ENCODE data around the gene B4GALNT2. TPM values are rescaled to one million over a fixed set of nuclear protein-coding genes. Genes with fewer than 3 reads are reported as not detected.

Gene B4GALNT2
- total and polyA plus RNA-seq, 2 donors (not counting 3 experiments of a cell fraction or from before 2014, with no cell fraction given) = 0.11 TPM; not detected in 1

DNA sequence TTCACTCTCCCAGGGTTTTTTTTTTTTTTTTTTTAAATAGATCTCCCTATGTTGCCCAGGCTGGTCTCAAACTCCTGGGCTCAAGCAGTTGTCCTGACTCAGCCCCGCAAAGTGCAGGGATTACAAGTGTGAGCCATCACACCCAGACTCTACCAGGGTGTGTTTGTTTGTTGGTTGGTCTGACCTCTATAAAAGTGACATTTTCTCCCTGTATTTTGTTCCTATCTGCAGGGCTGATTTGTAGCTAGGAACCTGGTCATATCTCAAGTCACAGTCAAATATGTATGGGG lies 46.3 kb upstream of the B4GALNT2 start:
- dilution Hi-C loops (cut with MboI; ENCODE audit: extremely low pct_ligation_motif_present, low sequenced_read_pairs) (no loop called here), intact Hi-C loops (cut with micrococcal nuclease) (no loop called here)
- Histone ChIP-seq H4K20me1 (replicated peaks; ENCODE audit: control insufficient read depth, extremely low read depth, insufficient read depth, low read length) (no peaks in the 10 kb centered on the region), H3K36me3 (ENCODE audit: control insufficient read depth in 2 of 2, extremely low read depth in 1 of 2, insufficient read depth in 2 of 2, low read length in 2 of 2) (no peaks in the 10 kb centered on the region), H3K9me1 (replicated peaks; ENCODE audit: control insufficient read depth, extremely low read depth, insufficient read depth, low read length) (no peaks in the 10 kb centered on the region), H3K4me1 (ENCODE audit: control insufficient read depth, extremely low read depth, insufficient read depth, low read length) (no peaks in the 10 kb centered on the region), H3K4me2 (ENCODE audit: insufficient read depth, low read length) (no peak overlapping the region), H3K9ac (replicated peaks; ENCODE audit: extremely low read depth, insufficient read depth, low read length) (no peak overlapping the region), H3K27me3 (ENCODE audit: control insufficient read depth in 2 of 2, insufficient read depth in 2 of 2, low read length in 2 of 2) (peaks cover 0 to 6% of the 10 kb centered on the region in 2 experiments), H3K79me2 (ENCODE audit: control insufficient read depth, insufficient read depth, low read length) (no peaks in the 10 kb centered on the region), H3K4me3 (replicated peaks in 1 of 3; ENCODE audit: insufficient read depth in 1 of 3, low read depth in 1 of 3, low read length in 3 of 3) (no peak overlapping the region), H3K9me3 (replicated peaks; ENCODE audit: control insufficient read depth, insufficient read depth, low read length) (no peaks in the 10 kb centered on the region), H2AFZ (ENCODE audit: low read depth, low read length) (no peak overlapping the region), H3K27ac (ENCODE audit: insufficient read depth, low read depth, low read length) (no peak overlapping the region)
- DNase-seq (ENCODE audit: low read depth, low spot score) (no peak), FAIRE-seq (no peak)
- no peak for TF ChIP-seq JUN (IDR thresholded peaks at IDR 0.05; ENCODE audit: borderline replicate concordance, insufficient read depth, insufficient read length, low read depth)
- no peak for TF ChIP-seq POLR2AphosphoS5 (IDR thresholded peaks at IDR 0.05; ENCODE audit: insufficient read depth, low read depth, low read length)
- TF ChIP-seq MYC (IDR thresholded peaks at IDR 0.05; ENCODE audit: low read depth, low read length) = no peak
- no peak for TF ChIP-seq GATA2 (IDR thresholded peaks at IDR 0.05; ENCODE audit: insufficient read depth, insufficient read length, low read depth, low read length)
- CTCF ChIA-PET = no interaction called here
- POLR2A ChIA-PET = no interaction called here
- no TSS peak for BruUV-seq (replicated peaks)

DNA sequence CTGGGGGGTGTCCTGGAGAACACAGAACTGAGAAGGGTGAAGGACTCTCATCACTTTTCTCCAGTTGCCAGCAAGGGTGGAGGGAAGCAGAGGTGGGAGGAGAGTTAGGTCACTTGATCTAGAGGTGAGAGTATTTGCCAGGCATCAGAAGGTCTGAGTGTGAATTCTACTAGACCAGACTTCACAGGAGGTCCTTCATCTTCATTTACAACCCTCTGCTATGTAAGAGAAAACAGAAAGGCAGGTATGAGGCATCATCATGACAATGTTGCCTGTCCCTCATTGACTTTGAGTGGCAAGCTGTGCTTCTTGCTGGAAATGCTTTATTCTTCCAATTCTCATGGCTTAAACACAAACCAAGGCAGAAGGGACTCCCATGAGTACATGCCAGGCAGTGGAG lies 45.9 kb upstream of the B4GALNT2 start:
- ChIA-PET POLR2A (no interaction called here), CTCF (interaction anchor here (0.6 kb wide), 1 partner anchor 468 kb away, joined by 3 read pairs; no protein-coding TSS in a partner anchor)
- TF ChIP-seq, protein P1, sequence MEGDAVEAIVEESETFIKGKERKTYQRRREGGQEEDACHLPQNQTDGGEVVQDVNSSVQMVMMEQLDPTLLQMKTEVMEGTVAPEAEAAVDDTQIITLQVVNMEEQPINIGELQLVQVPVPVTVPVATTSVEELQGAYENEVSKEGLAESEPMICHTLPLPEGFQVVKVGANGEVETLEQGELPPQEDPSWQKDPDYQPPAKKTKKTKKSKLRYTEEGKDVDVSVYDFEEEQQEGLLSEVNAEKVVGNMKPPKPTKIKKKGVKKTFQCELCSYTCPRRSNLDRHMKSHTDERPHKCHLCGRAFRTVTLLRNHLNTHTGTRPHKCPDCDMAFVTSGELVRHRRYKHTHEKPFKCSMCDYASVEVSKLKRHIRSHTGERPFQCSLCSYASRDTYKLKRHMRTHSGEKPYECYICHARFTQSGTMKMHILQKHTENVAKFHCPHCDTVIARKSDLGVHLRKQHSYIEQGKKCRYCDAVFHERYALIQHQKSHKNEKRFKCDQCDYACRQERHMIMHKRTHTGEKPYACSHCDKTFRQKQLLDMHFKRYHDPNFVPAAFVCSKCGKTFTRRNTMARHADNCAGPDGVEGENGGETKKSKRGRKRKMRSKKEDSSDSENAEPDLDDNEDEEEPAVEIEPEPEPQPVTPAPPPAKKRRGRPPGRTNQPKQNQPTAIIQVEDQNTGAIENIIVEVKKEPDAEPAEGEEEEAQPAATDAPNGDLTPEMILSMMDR (IDR thresholded peaks at IDR 0.05; ENCODE audit: extremely low read depth in 1 of 2, insufficient read depth in 1 of 2, low read depth in 1 of 2, low read length in 2 of 2) = no peak
- no peak for TF ChIP-seq GATA2 (IDR thresholded peaks at IDR 0.05; ENCODE audit: insufficient read depth, insufficient read length, low read depth, low read length)
- no peak for TF ChIP-seq MYC (IDR thresholded peaks at IDR 0.05; ENCODE audit: low read depth, low read length)
- TF ChIP-seq, protein P2, sequence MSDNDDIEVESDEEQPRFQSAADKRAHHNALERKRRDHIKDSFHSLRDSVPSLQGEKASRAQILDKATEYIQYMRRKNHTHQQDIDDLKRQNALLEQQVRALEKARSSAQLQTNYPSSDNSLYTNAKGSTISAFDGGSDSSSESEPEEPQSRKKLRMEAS (IDR thresholded peaks at IDR 0.05; ENCODE audit: insufficient read depth, insufficient read length) = no peak
- TF ChIP-seq JUN (IDR thresholded peaks at IDR 0.05; ENCODE audit: borderline replicate concordance, insufficient read depth, insufficient read length, low read depth) = no peak
- TF ChIP-seq POLR2A (IDR thresholded peaks at IDR 0.05; ENCODE audit: low read depth, low read length) = no peak
- TF ChIP-seq FOS (IDR thresholded peaks at IDR 0.05; ENCODE audit: borderline replicate concordance, insufficient read depth, low read length) = no peak
- no peak for TF ChIP-seq POLR2AphosphoS5 (IDR thresholded peaks at IDR 0.05; ENCODE audit: insufficient read depth, low read depth, low read length)
- TF ChIP-seq EZH2 (IDR thresholded peaks at IDR 0.05; ENCODE audit: borderline replicate concordance, low read depth, low read length, severe bottlenecking) = no peak
- DNase-seq (ENCODE audit: low read depth, low spot score) = no peak
- dilution Hi-C loops (cut with MboI; ENCODE audit: extremely low pct_ligation_motif_present, low sequenced_read_pairs) (no loop called here), intact Hi-C loops (cut with micrococcal nuclease) (no loop called here)
- Histone ChIP-seq H4K20me1 (replicated peaks; ENCODE audit: control insufficient read depth, extremely low read depth, insufficient read depth, low read length) (no peaks in the 10 kb centered on the region), H3K36me3 (ENCODE audit: control insufficient read depth in 2 of 2, extremely low read depth in 1 of 2, insufficient read depth in 2 of 2, low read length in 2 of 2) (no peaks in the 10 kb centered on the region), H3K79me2 (ENCODE audit: control insufficient read depth, insufficient read depth, low read length) (no peaks in the 10 kb centered on the region), H3K4me1 (ENCODE audit: control insufficient read depth, extremely low read depth, insufficient read depth, low read length) (no peaks in the 10 kb centered on the region), H3K4me2 (ENCODE audit: insufficient read depth, low read length) (no peak overlapping the region), H3K9me3 (replicated peaks; ENCODE audit: control insufficient read depth, insufficient read depth, low read length) (no peaks in the 10 kb centered on the region), H3K27ac (ENCODE audit: insufficient read depth, low read depth, low read length) (no peak overlapping the region), H3K9me1 (replicated peaks; ENCODE audit: control insufficient read depth, extremely low read depth, insufficient read depth, low read length) (no peaks in the 10 kb centered on the region), H3K4me3 (replicated peaks in 1 of 3; ENCODE audit: insufficient read depth in 1 of 3, low read depth in 1 of 3, low read length in 3 of 3) (no peak overlapping the region), H2AFZ (ENCODE audit: low read depth, low read length) (no peak overlapping the region), H3K9ac (replicated peaks; ENCODE audit: extremely low read depth, insufficient read depth, low read length) (no peak overlapping the region), H3K27me3 (ENCODE audit: control insufficient read depth in 2 of 2, insufficient read depth in 2 of 2, low read length in 2 of 2) (peaks cover 0 to 6% of the 10 kb centered on the region in 2 experiments)
- BruUV-seq (replicated peaks) = no TSS peak
- no peak for FAIRE-seq

All from endothelial cell of umbilical vein (primary cell).